HCT116 (cell line): Measurements from ENCODE around the gene NFIA. TPM values are rescaled to one million over a fixed set of nuclear protein-coding genes. Genes with fewer than 3 reads are reported as not detected.

Experiments
- ATAC-seq: fragments of 200-7000 bp; cut with Tn5 transposase; 2 replicates; pipeline ENCODE4 v1.9.1; 2020; ENCODE audit warnings: mild to moderate bottlenecking, moderate library complexity
- BruUV-seq: library from RNA; stranded (reverse); fragments of 400-500 nt; replicated peaks from 2 replicates; lab custom pipeline; 2021; lab: Mats Ljungman, UMichigan
- CTCF ChIA-PET: fragments of 300-600 bp; sonication (Branson Sonifier 250); formaldehyde crosslinking; loops from one replicate; lab custom pipeline; 2021; ENCODE audit warnings: antibody characterized with exemption; lab: Charles Lee
- POLR2A ChIA-PET: fragments of 300-600, 350-600 bp; sonication (Branson Sonifier 250); formaldehyde crosslinking; loops from one replicate; lab custom pipeline; 2021; ENCODE audit warnings: antibody characterized with exemption; lab: Charles Lee
- RAD21 ChIA-PET, 2 experiments: fragments of 300-600 bp; sonication (Branson Sonifier 250); formaldehyde crosslinking; loops; one replicate each; lab custom pipeline; 2023; ENCODE audit warnings: low total read pairs in 2 of 2; ENCODE audit not compliant: uncharacterized antibody in 2 of 2, unreplicated experiment in 2 of 2, low non-redundant PET in 1 of 2; lab: Charles Lee
- DNase-seq: peaks from one replicate; pipeline ENCODE4 v3.0.0-alpha.2; 2010; ENCODE audit warnings: low read depth, low spot score
- H2AFZ ChIP-seq: fragments of 200-600 bp; shearing (Covaris generic), sonication (generic); 2 replicates; pipeline ENCODE4 v1.6.1; 2017; ENCODE audit warnings: low read depth, mixed run types, mixed read lengths, antibody characterized with exemption, low read length; ENCODE audit not compliant: poor library complexity, severe bottlenecking
- H3K27ac ChIP-seq: 2 replicates; pipeline ENCODE4 v1.5.1; 2012; ENCODE audit warnings: low read depth, low read length
- H3K27me3 ChIP-seq: fragments of 200-600 bp; sonication (generic); 2 replicates; pipeline ENCODE4 v1.6.1; 2016; ENCODE audit warnings: mixed run types, low read length, mixed read lengths; ENCODE audit not compliant: insufficient read depth
- H3K36me3 ChIP-seq, 2 experiments: fragments of 200-500 bp in 1 of 2; fragments of 200-600 bp in 1 of 2; sonication (Bioruptor generic) in 1 of 2; sonication (generic) in 1 of 2; 2 replicates each; pipeline versions ENCODE4 v1.5.1 to v1.6.1; 2014 to 2016; ENCODE audit warnings: low read length in 2 of 2, inconsistent platforms in 1 of 2, mixed read lengths in 1 of 2, mixed run types in 1 of 2; ENCODE audit not compliant: insufficient read depth in 2 of 2, control insufficient read depth in 1 of 2
- H3K4me1 ChIP-seq, 2 experiments: fragments of 200-600 bp in 1 of 2; sonication (generic) in 1 of 2; 2 replicates each; pipeline versions ENCODE4 v1.5.1 to v1.6.1; 2012 to 2017; ENCODE audit warnings: low read length in 2 of 2, inconsistent platforms in 1 of 2, mild to moderate bottlenecking in 1 of 2, mixed read lengths in 1 of 2, mixed run types in 1 of 2, moderate library complexity in 1 of 2; ENCODE audit not compliant: insufficient read depth in 2 of 2, control insufficient read depth in 1 of 2
- H3K4me2 ChIP-seq: fragments of 200-600 bp; sonication (generic); 2 replicates; pipeline ENCODE4 v1.6.1; 2017; ENCODE audit warnings: mixed run types, low read length, mixed read lengths
- H3K4me3 ChIP-seq, 2 experiments: fragments of 200-600 bp in 1 of 2; sonication (generic) in 1 of 2; replicated peaks in 1 of 2; 2 replicates each; pipeline ENCODE4 v1.5.1; 2011 to 2016; ENCODE audit warnings: low read length in 2 of 2, control low read depth in 1 of 2, low read depth in 1 of 2, mild to moderate bottlenecking in 1 of 2, mixed read lengths in 1 of 2, mixed run types in 1 of 2
- H3K79me2 ChIP-seq: fragments of 200-600 bp; sonication (generic); 2 replicates; pipeline ENCODE4 v1.6.1; 2017; ENCODE audit warnings: mild to moderate bottlenecking, mixed run types, low read length, moderate library complexity, mixed read lengths; ENCODE audit not compliant: insufficient read depth
- H3K9ac ChIP-seq: fragments of 200-600 bp; sonication (generic); 2 replicates; pipeline ENCODE4 v1.6.1; 2016; ENCODE audit warnings: low read length, mixed read lengths
- H3K9me2 ChIP-seq: fragments of 200-600 bp; sonication (generic), shearing (Covaris generic); 2 replicates; pipeline ENCODE4 v1.6.1; 2017; ENCODE audit warnings: mixed run types, mild to moderate bottlenecking, moderate library complexity; ENCODE audit not compliant: insufficient read depth
- H3K9me3 ChIP-seq, 2 experiments: fragments of 200-500 bp in 1 of 2; fragments of 200-600 bp in 1 of 2; sonication (Bioruptor generic) in 1 of 2; sonication (generic) in 1 of 2; 2 replicates each; pipeline ENCODE4 v1.6.1; 2014 to 2017; ENCODE audit warnings: low read length in 2 of 2, mixed read lengths in 2 of 2, inconsistent platforms in 1 of 2, low read depth in 1 of 2, mild to moderate bottlenecking in 1 of 2, mixed run types in 1 of 2, moderate library complexity in 1 of 2; ENCODE audit not compliant: control insufficient read depth in 1 of 2, insufficient read depth in 1 of 2
- H4K20me1 ChIP-seq: fragments of 200-600 bp; sonication (generic), shearing (Covaris generic); 2 replicates; pipeline ENCODE4 v1.6.1; 2017; ENCODE audit warnings: mixed run types, mild to moderate bottlenecking, moderate library complexity; ENCODE audit not compliant: insufficient read depth
- EGR1 ChIP-seq: IDR thresholded peaks from 2 replicates; pipeline ENCODE4 v1.6.1; 2012; ENCODE audit warnings: low read depth
- EZH2 ChIP-seq: fragments of 200-600 bp; sonication (generic); IDR thresholded peaks from 2 replicates; pipeline ENCODE4 v1.6.1; 2017; ENCODE audit warnings: antibody characterized with exemption, mixed run types
- JUND ChIP-seq: IDR thresholded peaks from 2 replicates; pipeline ENCODE4 v1.6.1; 2012
- SIN3A ChIP-seq: IDR thresholded peaks from 2 replicates; pipeline ENCODE4 v1.6.1; 2012; ENCODE audit warnings: low read depth
- intact Hi-C: fragments of 100-400 bp; cut with micrococcal nuclease; formaldehyde crosslinking; loops from 2 replicates; pipeline ENCODE4 v1.10.0; 2022
- total RNA-seq: library from RNA; stranded (reverse); gene quantifications from one replicate; pipeline ENCODE4 v1.2.1, GENCODE V29; 2021; ENCODE audit not compliant: unreplicated experiment
- TF ChIP-seq, protein P1 (sequence below): IDR thresholded peaks from 2 replicates; pipeline ENCODE4 v1.6.1; 2012
- TF ChIP-seq, protein P2 (sequence below): IDR thresholded peaks from 2 replicates; pipeline ENCODE4 v1.6.1; 2011; ENCODE audit warnings: mild to moderate bottlenecking, low read length, moderate library complexity; ENCODE audit not compliant: insufficient replicate concordance; ENCODE audit errors: extremely low read depth
- TF ChIP-seq, protein P3 (sequence below): IDR thresholded peaks from 2 replicates; pipeline ENCODE4 v1.6.1; 2012; ENCODE audit warnings: low read depth
- TF ChIP-seq, protein P4 (sequence below), 3 experiments: fragments of 200-600 bp in 1 of 3; sonication (generic) in 1 of 3; IDR thresholded peaks in 2 of 3; conservative IDR thresholded peaks in 1 of 3; 2 replicates each; pipeline ENCODE4 v1.5.1; 2012 to 2017; ENCODE audit warnings: low read depth in 2 of 3, low read length in 2 of 3, antibody characterized with exemption in 1 of 3, borderline replicate concordance in 1 of 3, control low read depth in 1 of 3, mild to moderate bottlenecking in 1 of 3, mixed read lengths in 1 of 3, mixed run types in 1 of 3, moderate library complexity in 1 of 3; ENCODE audit not compliant: insufficient read depth in 1 of 3

Gene NFIA
- total RNA-seq, 1 experiment from 2014 or later: 17.2 TPM

DNA sequence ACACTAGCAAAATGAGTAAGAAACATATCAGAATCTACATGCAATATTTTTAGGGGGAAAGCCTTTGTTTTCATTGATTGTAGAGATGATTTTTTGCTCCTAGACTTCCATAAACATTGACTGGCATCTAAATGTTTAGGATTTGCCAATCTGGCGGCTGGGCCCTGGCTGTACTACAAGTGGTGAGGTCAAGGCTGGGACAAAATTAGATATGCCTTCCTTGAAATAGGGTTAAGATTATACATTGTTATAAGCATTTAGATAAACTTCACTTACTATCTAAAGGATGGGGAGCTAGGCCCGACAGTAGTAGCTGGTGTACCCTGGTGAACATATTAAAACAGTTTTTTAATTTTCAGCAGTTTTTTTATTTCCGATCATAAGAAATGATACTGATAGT is 5.2 kb downstream of the NFIA start (continued):
- TF ChIP-seq JUND (no peak), EZH2 (no peak), SIN3A (no peak)
- TF ChIP-seq, protein P1, sequence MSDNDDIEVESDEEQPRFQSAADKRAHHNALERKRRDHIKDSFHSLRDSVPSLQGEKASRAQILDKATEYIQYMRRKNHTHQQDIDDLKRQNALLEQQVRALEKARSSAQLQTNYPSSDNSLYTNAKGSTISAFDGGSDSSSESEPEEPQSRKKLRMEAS: no peak
- TF ChIP-seq, protein P2, sequence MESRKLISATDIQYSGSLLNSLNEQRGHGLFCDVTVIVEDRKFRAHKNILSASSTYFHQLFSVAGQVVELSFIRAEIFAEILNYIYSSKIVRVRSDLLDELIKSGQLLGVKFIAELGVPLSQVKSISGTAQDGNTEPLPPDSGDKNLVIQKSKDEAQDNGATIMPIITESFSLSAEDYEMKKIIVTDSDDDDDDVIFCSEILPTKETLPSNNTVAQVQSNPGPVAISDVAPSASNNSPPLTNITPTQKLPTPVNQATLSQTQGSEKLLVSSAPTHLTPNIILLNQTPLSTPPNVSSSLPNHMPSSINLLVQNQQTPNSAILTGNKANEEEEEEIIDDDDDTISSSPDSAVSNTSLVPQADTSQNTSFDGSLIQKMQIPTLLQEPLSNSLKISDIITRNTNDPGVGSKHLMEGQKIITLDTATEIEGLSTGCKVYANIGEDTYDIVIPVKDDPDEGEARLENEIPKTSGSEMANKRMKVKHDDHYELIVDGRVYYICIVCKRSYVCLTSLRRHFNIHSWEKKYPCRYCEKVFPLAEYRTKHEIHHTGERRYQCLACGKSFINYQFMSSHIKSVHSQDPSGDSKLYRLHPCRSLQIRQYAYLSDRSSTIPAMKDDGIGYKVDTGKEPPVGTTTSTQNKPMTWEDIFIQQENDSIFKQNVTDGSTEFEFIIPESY: no peak
- TF ChIP-seq, all 23 proteins: peak for 0

DNA sequence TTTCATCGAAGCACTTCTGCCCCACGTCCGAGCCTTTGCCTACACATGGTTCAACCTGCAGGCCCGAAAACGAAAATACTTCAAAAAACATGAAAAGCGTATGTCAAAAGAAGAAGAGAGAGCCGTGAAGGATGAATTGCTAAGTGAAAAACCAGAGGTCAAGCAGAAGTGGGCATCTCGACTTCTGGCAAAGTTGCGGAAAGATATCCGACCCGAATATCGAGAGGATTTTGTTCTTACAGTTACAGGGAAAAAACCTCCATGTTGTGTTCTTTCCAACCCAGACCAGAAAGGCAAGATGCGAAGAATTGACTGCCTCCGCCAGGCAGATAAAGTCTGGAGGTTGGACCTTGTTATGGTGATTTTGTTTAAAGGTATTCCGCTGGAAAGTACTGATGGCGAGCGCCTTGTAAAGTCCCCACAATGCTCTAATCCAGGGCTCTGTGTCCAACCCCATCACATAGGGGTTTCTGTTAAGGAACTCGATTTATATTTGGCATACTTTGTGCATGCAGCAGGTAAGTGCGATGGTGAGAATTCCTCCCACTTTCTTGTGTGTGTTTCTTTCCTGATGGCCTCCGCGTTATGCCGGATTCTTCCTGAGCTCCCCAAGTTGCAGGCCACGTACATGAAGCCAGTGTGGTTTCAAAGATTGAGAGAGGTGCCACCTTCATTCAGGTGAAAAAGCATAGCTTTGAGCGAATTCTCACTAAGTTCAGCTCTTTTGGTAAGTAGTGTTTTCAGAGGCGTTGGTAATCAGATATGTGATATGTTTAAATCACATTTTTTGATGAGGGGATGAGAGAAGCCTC is 6.0 kb downstream of the NFIA start:
- intact Hi-C loops: no loop called here
- H3K36me3 ChIP-seq: peaks cover 5 to 6% of the 10 kb centered on the region in 2 experiments; a peak in 1 of 4 replicates
- no TSS peak for BruUV-seq
- no peak overlapping the region for H3K9ac ChIP-seq
- peaks cover 68% of the 10 kb centered on the region for H3K79me2 ChIP-seq
- H4K20me1 ChIP-seq: no peaks in the 10 kb centered on the region
- H3K4me2 ChIP-seq: no peak overlapping the region
- no peaks in the 10 kb centered on the region for H3K9me2 ChIP-seq
- ATAC-seq: no peak
- H3K27ac ChIP-seq: no peak overlapping the region
- ChIA-PET RAD21 (no interaction called here), CTCF (interaction anchor here (1.5 kb wide), 1 partner anchor 38 kb away, joined by 3 read pairs; no protein-coding TSS in a partner anchor)
- H3K4me3 ChIP-seq: no peak overlapping the region
- H3K27me3 ChIP-seq: no peaks in the 10 kb centered on the region
- H2AFZ ChIP-seq: no peak overlapping the region
- H3K4me1 ChIP-seq: peaks cover 4 to 9% of the 10 kb centered on the region in 2 experiments; a peak in 3 of 4 replicates
- TF ChIP-seq SIN3A (no peak), EGR1 (no peak)
- TF ChIP-seq, protein P3, sequence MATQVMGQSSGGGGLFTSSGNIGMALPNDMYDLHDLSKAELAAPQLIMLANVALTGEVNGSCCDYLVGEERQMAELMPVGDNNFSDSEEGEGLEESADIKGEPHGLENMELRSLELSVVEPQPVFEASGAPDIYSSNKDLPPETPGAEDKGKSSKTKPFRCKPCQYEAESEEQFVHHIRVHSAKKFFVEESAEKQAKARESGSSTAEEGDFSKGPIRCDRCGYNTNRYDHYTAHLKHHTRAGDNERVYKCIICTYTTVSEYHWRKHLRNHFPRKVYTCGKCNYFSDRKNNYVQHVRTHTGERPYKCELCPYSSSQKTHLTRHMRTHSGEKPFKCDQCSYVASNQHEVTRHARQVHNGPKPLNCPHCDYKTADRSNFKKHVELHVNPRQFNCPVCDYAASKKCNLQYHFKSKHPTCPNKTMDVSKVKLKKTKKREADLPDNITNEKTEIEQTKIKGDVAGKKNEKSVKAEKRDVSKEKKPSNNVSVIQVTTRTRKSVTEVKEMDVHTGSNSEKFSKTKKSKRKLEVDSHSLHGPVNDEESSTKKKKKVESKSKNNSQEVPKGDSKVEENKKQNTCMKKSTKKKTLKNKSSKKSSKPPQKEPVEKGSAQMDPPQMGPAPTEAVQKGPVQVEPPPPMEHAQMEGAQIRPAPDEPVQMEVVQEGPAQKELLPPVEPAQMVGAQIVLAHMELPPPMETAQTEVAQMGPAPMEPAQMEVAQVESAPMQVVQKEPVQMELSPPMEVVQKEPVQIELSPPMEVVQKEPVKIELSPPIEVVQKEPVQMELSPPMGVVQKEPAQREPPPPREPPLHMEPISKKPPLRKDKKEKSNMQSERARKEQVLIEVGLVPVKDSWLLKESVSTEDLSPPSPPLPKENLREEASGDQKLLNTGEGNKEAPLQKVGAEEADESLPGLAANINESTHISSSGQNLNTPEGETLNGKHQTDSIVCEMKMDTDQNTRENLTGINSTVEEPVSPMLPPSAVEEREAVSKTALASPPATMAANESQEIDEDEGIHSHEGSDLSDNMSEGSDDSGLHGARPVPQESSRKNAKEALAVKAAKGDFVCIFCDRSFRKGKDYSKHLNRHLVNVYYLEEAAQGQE: no peak
- TF ChIP-seq, protein P4, sequence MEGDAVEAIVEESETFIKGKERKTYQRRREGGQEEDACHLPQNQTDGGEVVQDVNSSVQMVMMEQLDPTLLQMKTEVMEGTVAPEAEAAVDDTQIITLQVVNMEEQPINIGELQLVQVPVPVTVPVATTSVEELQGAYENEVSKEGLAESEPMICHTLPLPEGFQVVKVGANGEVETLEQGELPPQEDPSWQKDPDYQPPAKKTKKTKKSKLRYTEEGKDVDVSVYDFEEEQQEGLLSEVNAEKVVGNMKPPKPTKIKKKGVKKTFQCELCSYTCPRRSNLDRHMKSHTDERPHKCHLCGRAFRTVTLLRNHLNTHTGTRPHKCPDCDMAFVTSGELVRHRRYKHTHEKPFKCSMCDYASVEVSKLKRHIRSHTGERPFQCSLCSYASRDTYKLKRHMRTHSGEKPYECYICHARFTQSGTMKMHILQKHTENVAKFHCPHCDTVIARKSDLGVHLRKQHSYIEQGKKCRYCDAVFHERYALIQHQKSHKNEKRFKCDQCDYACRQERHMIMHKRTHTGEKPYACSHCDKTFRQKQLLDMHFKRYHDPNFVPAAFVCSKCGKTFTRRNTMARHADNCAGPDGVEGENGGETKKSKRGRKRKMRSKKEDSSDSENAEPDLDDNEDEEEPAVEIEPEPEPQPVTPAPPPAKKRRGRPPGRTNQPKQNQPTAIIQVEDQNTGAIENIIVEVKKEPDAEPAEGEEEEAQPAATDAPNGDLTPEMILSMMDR (IDR thresholded peaks at IDR 0.05 in 2 of 3, conservative IDR thresholded peaks at IDR 0.05 in 1 of 3; ENCODE audit: borderline replicate concordance in 1 of 3, insufficient read depth in 1 of 3, low read depth in 2 of 3, low read length in 2 of 3): no peak
- TF ChIP-seq, all 23 proteins: peak for 0
- POLR2A ChIA-PET: no interaction called here
- no peak for DNase-seq
- H3K9me3 ChIP-seq: no peaks in the 10 kb centered on the region
